ENCODE results near the gene ASB18. TPM values are rescaled to one million over a fixed set of nuclear protein-coding genes. Genes with fewer than 3 reads are reported as not detected.

ASB18 gene
- total and polyA plus RNA-seq, 9 donors: not detected

DNA sequence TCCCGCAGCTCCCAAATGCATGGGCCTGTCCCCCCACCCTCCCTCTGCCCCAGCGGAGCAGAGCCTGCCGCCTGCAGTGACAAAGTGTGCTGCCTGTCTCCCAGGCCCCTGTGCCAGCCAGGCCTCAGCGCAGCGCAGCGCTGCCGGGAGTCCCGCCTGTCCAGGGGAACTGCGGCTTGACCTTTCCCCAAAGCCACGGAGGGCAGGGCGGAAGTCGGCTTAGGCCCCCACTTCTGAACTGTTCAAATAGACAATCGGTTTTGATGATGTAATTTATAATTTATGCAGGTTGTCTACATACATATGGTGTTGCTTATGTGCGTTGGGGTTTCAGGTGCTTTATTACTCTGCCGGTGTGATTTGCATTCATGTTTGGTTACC is 103.1 kb downstream of the ASB18 start:
- TF ChIP-seq POLR2A (IDR thresholded peaks at IDR 0.05) (no peak), EP300 (IDR thresholded peaks at IDR 0.05) (no peak)
- TF ChIP-seq, protein P1, sequence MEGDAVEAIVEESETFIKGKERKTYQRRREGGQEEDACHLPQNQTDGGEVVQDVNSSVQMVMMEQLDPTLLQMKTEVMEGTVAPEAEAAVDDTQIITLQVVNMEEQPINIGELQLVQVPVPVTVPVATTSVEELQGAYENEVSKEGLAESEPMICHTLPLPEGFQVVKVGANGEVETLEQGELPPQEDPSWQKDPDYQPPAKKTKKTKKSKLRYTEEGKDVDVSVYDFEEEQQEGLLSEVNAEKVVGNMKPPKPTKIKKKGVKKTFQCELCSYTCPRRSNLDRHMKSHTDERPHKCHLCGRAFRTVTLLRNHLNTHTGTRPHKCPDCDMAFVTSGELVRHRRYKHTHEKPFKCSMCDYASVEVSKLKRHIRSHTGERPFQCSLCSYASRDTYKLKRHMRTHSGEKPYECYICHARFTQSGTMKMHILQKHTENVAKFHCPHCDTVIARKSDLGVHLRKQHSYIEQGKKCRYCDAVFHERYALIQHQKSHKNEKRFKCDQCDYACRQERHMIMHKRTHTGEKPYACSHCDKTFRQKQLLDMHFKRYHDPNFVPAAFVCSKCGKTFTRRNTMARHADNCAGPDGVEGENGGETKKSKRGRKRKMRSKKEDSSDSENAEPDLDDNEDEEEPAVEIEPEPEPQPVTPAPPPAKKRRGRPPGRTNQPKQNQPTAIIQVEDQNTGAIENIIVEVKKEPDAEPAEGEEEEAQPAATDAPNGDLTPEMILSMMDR (IDR thresholded peaks at IDR 0.05): no peak
- 74 to 84% (median 80%) methylated on average over 14 to 15 of the region's 15 CpGs for WGBS, 3 donors
- no peaks in the 10 kb centered on the region for H3K27me3 ChIP-seq

DNA sequence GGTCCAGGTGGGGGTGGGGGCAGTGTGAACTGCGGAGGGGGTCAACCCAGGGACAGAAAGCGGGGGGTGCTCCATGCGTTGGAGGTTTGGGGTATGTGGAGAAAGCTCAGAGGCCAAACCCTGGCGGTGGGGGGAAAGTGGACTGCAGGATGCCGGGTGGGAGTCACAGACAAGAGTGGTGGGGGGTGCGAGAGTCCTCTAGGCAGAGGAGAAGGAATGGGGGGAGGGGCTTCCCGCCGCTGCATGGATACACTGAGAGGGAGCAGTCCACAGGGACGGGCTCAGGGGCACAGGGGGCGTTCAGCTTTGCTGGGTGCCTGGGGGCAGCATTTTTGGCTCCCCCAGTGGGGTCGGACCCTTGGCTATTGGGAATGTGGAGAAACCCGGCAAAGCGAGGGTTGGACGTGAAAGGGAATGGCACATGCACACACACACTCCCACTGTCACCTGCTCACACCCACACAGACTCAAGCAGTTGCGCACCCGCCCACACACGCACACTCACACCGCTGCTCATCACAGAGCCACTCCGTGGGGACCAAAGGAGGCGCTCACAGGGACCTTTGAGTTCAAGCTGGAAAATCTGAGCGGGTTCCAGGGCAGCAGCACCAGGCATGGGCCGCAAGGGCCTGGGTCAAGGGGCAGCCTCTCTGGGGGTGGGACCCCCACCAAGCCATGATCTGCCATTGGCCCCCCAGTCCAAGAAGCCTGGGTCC is 103.7 kb downstream of the ASB18 start:
- no peak for TF ChIP-seq POLR2A (IDR thresholded peaks at IDR 0.05)
- TF ChIP-seq EP300 (IDR thresholded peaks at IDR 0.05): no peak
- no peaks in the 10 kb centered on the region for H3K36me3 ChIP-seq
- no peak overlapping the region for H3K27ac ChIP-seq
- WGBS, 3 donors: 42 to 53% (median 45%) methylated on average over 22 of the region's 22 CpGs
- H3K4me1 ChIP-seq (ENCODE audit: insufficient read depth): peaks cover 3% of the 10 kb centered on the region
- no peaks in the 10 kb centered on the region for H3K27me3 ChIP-seq
- intact Hi-C loops (cut with DNase I): no loop called here
- no peaks in the 10 kb centered on the region for H3K9me3 ChIP-seq
- DNase-seq: no peak
- H3K4me3 ChIP-seq: no peak overlapping the region

More for the DNA sequence above, 103.1 kb downstream of the ASB18 start:
- Histone ChIP-seq H3K4me1 (ENCODE audit: insufficient read depth) (peaks cover 3% of the 10 kb centered on the region), H3K36me3 (no peaks in the 10 kb centered on the region), H3K9me3 (no peaks in the 10 kb centered on the region), H3K27ac (no peak overlapping the region), H3K4me3 (no peak overlapping the region)
- no peak for DNase-seq
- intact Hi-C loops (cut with DNase I): no loop called here

DNA sequence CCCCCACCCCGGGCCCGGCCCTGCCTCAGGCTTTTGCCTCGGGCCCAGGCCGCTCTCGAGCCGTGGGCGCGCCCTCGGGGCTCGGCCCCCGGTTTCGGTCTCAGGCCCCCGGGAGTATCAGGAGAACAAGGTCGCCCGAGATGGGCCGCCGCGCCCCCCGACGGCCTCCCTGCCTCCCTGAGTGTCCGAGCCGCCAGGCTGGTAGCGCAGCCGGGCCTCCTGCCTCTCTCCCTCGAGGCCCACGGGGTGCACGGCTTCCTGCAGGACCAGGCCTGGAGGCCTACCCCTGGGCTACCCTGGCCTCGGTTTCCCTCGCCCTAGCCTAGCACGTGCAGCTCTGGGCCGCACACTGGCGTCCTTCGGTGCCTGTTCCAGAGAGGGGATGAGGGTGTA is 104.4 kb downstream of the ASB18 start:
- Histone ChIP-seq H3K4me3 (no peak overlapping the region), H3K27ac (no peak overlapping the region), H3K9me3 (no peaks in the 10 kb centered on the region), H3K27me3 (no peaks in the 10 kb centered on the region), H3K4me1 (ENCODE audit: insufficient read depth) (peaks cover 3% of the 10 kb centered on the region), H3K36me3 (no peaks in the 10 kb centered on the region)
- intact Hi-C loops (cut with DNase I): no loop called here
- WGBS, 3 donors: 19 to 41% (median 33%) methylated on average over 31 to 33 of the region's 33 CpGs
- no peak for DNase-seq
- TF ChIP-seq POLR2A (IDR thresholded peaks at IDR 0.05): no peak
- TF ChIP-seq, protein P1 (IDR thresholded peaks at IDR 0.05): no peak
- no peak for TF ChIP-seq EP300 (IDR thresholded peaks at IDR 0.05)

DNA sequence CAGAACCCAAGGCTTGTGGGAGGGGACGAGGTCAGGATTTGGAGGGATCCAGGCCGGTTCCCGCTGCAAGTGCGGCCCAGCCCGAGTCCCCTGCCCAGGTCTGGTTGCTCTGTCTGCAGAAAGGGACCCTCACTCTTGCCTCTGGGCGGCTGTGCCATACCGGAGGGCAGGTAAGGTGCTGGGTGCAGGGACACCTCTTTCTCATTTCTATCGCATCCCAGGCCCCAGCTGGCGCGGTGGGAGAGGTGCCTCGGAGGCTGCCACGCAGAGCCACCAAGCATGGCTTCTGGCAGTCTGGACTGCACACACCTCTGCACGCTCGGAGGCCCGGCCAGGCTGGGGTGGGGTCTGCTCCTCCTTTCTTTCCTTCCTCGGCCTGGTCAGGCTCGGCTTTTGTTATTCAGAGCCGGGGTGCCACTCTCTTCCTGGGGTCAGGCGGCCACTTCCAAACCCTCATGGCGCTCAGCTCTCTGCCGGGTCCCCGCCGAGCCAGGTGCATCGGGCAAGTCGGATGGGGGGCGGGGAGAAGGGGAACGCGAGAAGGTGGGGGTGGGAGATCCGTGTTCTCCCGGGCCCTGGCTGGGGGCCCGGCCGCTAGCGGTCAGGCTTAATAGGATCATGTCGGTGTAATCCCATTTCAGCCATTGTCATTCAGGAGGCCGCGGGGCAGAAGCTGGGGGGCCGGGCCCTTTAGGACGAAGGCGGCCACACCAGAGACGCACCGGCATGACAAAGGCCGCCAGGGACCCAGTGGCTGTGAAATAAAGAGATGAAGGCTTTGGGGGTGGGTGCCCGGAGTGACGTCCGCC is 105.0 kb downstream of the ASB18 start:
- intact Hi-C loops (cut with DNase I): no loop called here
- DNase-seq: no peak
- H3K27ac ChIP-seq: no peak overlapping the region
- WGBS, 3 donors: 33 to 43% (median 42%) methylated on average over 45 of the region's 45 CpGs
- no peaks in the 10 kb centered on the region for H3K9me3 ChIP-seq
- H3K27me3 ChIP-seq: no peaks in the 10 kb centered on the region
- H3K36me3 ChIP-seq: no peaks in the 10 kb centered on the region
- peaks cover 3% of the 10 kb centered on the region for H3K4me1 ChIP-seq (ENCODE audit: insufficient read depth)
- no peak overlapping the region for H3K4me3 ChIP-seq
- TF ChIP-seq POLR2A (IDR thresholded peaks at IDR 0.05): no peak
- TF ChIP-seq, protein P1 (IDR thresholded peaks at IDR 0.05): no peak
- TF ChIP-seq EP300 (IDR thresholded peaks at IDR 0.05): no peak
